Endothelial cell of umbilical vein (primary cell): Measurements from ENCODE around the gene JMJD8.
A peak's percentile ranks its signal among the peaks of the same experiment; 100 is the strongest.

ENCODE experiments used
- EZH2 ChIP-seq: IDR thresholded peaks from 2 replicates; pipeline ENCODE4 v1.6.1; 2012; ENCODE audit warnings: borderline replicate concordance, low read depth, mild to moderate bottlenecking, moderate library complexity, low read length, inconsistent platforms; ENCODE audit not compliant: severe bottlenecking
- FOS ChIP-seq: IDR thresholded peaks from 2 replicates; pipeline ENCODE4 v1.6.1; 2011; ENCODE audit warnings: mild to moderate bottlenecking, low read length, moderate library complexity, borderline replicate concordance; ENCODE audit not compliant: insufficient read depth
- POLR2A ChIP-seq: IDR thresholded peaks from 2 replicates; pipeline ENCODE4 v1.6.1; 2012; ENCODE audit warnings: low read depth, mild to moderate bottlenecking, control low read depth, low read length
- POLR2AphosphoS5 ChIP-seq: IDR thresholded peaks from 2 replicates; pipeline ENCODE4 v1.6.1; 2012; ENCODE audit warnings: low read depth, mild to moderate bottlenecking, control low read depth, low read length, moderate library complexity; ENCODE audit not compliant: insufficient read depth
- TF ChIP-seq, protein P1 (sequence below), 2 donors: IDR thresholded peaks; 1 replicate in 1 of 2; 2 replicates in 1 of 2; pipeline ENCODE4 v1.5.1; 2011; ENCODE audit warnings: low read length in 2 of 2, mild to moderate bottlenecking in 2 of 2, moderate library complexity in 2 of 2, control low read depth in 1 of 2, inconsistent platforms in 1 of 2, low read depth in 1 of 2; ENCODE audit not compliant: insufficient read depth in 1 of 2; ENCODE audit errors: extremely low read depth in 1 of 2

DNA sequence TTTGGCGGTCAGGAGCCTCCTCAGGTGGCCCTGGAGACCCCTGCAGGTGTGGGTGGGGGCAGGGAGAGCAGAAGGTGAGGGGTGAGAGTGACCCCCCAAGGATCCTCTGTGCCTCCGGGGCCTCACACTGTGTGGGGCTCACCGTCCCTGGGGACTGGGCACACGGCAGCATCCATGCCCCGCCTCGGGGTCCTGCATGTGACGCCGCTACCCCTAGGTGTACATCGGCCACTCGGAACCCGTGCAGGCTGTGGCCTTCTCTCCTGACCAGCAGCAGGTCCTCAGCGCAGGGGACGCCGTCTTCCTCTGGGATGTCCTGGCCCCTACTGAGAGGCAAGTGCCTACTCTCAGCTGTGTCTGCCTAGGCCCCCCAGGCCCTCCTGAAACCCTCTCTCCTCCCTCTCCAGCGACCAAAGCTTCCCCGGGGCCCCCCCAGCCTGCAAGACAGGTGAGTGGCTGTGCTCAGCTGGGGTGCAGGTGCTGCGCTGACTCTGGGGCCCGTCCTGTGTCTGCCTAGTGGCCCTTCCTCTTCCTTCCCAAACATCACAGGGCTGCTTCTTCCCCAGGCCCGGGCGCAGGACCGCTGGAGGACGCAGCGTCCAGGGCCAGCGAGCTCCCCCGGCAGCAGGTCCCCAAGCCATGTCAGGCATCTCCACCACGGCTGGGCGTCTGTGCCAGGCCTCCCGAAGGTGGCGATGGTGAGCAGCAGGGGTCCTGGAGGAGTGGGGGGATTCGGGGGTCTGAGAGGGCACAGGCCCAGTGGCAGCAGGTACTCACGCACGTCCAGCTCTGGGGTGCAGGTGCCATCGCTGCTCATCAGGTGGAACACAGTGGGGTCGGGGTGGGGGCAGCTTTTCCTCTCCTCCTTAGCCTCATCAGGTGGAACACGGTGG, 25.2 kb downstream of the JMJD8 start:
- no peak for TF ChIP-seq POLR2A
- TF ChIP-seq, protein P1, sequence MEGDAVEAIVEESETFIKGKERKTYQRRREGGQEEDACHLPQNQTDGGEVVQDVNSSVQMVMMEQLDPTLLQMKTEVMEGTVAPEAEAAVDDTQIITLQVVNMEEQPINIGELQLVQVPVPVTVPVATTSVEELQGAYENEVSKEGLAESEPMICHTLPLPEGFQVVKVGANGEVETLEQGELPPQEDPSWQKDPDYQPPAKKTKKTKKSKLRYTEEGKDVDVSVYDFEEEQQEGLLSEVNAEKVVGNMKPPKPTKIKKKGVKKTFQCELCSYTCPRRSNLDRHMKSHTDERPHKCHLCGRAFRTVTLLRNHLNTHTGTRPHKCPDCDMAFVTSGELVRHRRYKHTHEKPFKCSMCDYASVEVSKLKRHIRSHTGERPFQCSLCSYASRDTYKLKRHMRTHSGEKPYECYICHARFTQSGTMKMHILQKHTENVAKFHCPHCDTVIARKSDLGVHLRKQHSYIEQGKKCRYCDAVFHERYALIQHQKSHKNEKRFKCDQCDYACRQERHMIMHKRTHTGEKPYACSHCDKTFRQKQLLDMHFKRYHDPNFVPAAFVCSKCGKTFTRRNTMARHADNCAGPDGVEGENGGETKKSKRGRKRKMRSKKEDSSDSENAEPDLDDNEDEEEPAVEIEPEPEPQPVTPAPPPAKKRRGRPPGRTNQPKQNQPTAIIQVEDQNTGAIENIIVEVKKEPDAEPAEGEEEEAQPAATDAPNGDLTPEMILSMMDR (IDR thresholded peaks at IDR 0.05; ENCODE audit: extremely low read depth in 1 of 2, insufficient read depth in 1 of 2, low read depth in 1 of 2, low read length in 2 of 2), result peak; percentile 17 to 24
- TF ChIP-seq POLR2AphosphoS5, result no peak
- no peak for TF ChIP-seq EZH2
- no peak for TF ChIP-seq FOS
